SK-N-SH (cell line): ENCODE results near the gene TRPM8. TPM values are rescaled to one million over a fixed set of nuclear protein-coding genes. Genes with fewer than 3 reads are reported as not detected.

Source experiments
- CTCF ChIA-PET: fragments of 300-600, 350-600 bp; formaldehyde crosslinking; extraction: SDS; loops from one replicate; lab custom pipeline; 2021; lab: Yijun Ruan, JAX
- POLR2A ChIA-PET: fragments of 350-600 bp; sonication (Branson Sonifier 250); formaldehyde crosslinking; extraction: SDS; loops from one replicate; lab custom pipeline; 2020; ENCODE audit warnings: antibody characterized with exemption, inconsistent platforms; lab: Yijun Ruan, JAX
- DNase-seq: peaks from one replicate; pipeline ENCODE4 v3.0.0; 2012
- H2AFZ ChIP-seq: fragments of 200-600 bp; sonication (generic); 2 replicates; pipeline ENCODE4 v1.8.1; 2016; ENCODE audit warnings: antibody characterized with exemption, mild to moderate bottlenecking, low read depth
- H3F3A ChIP-seq: fragments of 200-600 bp; sonication (generic); replicated peaks from 2 replicates; pipeline ENCODE3; 2016; ENCODE audit warnings: antibody characterized with exemption, mild to moderate bottlenecking; ENCODE audit not compliant: insufficient read depth
- H3K27ac ChIP-seq, 2 experiments: fragments of 200-500 bp in 1 of 2; fragments of 200-600 bp in 1 of 2; sonication (Bioruptor generic) in 1 of 2; sonication (generic), shearing (Covaris generic) in 1 of 2; 2 replicates each; pipeline versions ENCODE4 v1.5.1 to v1.6.1; 2014 to 2016; ENCODE audit warnings: low read depth in 2 of 2, inconsistent platforms in 1 of 2, low read length in 1 of 2, mild to moderate bottlenecking in 1 of 2, mixed read lengths in 1 of 2
- H3K27me3 ChIP-seq: fragments of 200-600 bp; sonication (generic), shearing (Covaris generic); 2 replicates; pipeline ENCODE4 v1.6.1; 2016; ENCODE audit warnings: mixed run types; ENCODE audit not compliant: insufficient read depth
- H3K36me3 ChIP-seq, 2 experiments: fragments of 200-500 bp in 1 of 2; fragments of 200-600 bp in 1 of 2; sonication (Bioruptor generic) in 1 of 2; sonication (generic) in 1 of 2; replicated peaks in 1 of 2; 2 replicates each; pipeline versions ENCODE3 to v1.5.1; 2014 to 2016; ENCODE audit warnings: low read length in 1 of 2, mild to moderate bottlenecking in 1 of 2; ENCODE audit not compliant: insufficient read depth in 2 of 2, control insufficient read depth in 1 of 2
- H3K4me1 ChIP-seq, 2 experiments: fragments of 200-500 bp in 1 of 2; fragments of 200-600 bp in 1 of 2; sonication (Bioruptor generic) in 1 of 2; sonication (generic), shearing (Covaris generic) in 1 of 2; 2 replicates each; pipeline versions ENCODE4 v1.5.1 to v1.6.1; 2014 to 2016; ENCODE audit warnings: low read depth in 1 of 2, low read length in 1 of 2, mixed run types in 1 of 2; ENCODE audit not compliant: insufficient read depth in 2 of 2, control insufficient read depth in 1 of 2
- H3K4me2 ChIP-seq: fragments of 200-600 bp; sonication (generic), shearing (Covaris generic); 2 replicates; pipeline ENCODE4 v1.6.1; 2017; ENCODE audit warnings: mixed run types
- H3K4me3 ChIP-seq, 2 experiments: fragments of 200-500 bp in 1 of 2; fragments of 200-600 bp in 1 of 2; sonication (Bioruptor generic) in 1 of 2; sonication (generic), shearing (Covaris generic) in 1 of 2; 2 replicates each; pipeline versions ENCODE4 v1.5.1 to v1.8.1; 2014 to 2016; ENCODE audit warnings: low read depth in 2 of 2, inconsistent platforms in 1 of 2, low read length in 1 of 2, mild to moderate bottlenecking in 1 of 2, mixed read lengths in 1 of 2, moderate library complexity in 1 of 2
- H3K79me2 ChIP-seq: fragments of 200-600 bp; sonication (generic); 2 replicates; pipeline ENCODE4 v1.8.1; 2017; ENCODE audit warnings: mild to moderate bottlenecking; ENCODE audit not compliant: insufficient read depth
- H3K9ac ChIP-seq: fragments of 200-600 bp; sonication (generic); 2 replicates; pipeline ENCODE4 v1.6.1; 2017; ENCODE audit warnings: mixed run types
- H3K9me2 ChIP-seq: fragments of 200-600 bp; sonication (generic); 2 replicates; pipeline ENCODE4 v1.6.1; 2017; ENCODE audit warnings: mixed run types
- H3K9me3 ChIP-seq: fragments of 200-600 bp; sonication (generic); 2 replicates; pipeline ENCODE4 v1.6.1; 2017; ENCODE audit warnings: mixed run types, mild to moderate bottlenecking, moderate library complexity
- H4K20me1 ChIP-seq: fragments of 200-600 bp; sonication (generic); 2 replicates; pipeline ENCODE4 v1.6.1; 2017; ENCODE audit warnings: mild to moderate bottlenecking, mixed run types; ENCODE audit not compliant: insufficient read depth
- CTCF ChIP-seq: fragments of 200-600 bp; sonication (generic); IDR thresholded peaks from 2 replicates; pipeline ENCODE4 v1.6.1; 2017; ENCODE audit warnings: antibody characterized with exemption, mild to moderate bottlenecking, moderate library complexity
- FOSL2 ChIP-seq: IDR thresholded peaks from 2 replicates; pipeline ENCODE4 v1.4.0; 2012; ENCODE audit warnings: low read depth, mild to moderate bottlenecking, moderate library complexity, borderline replicate concordance
- GABPA ChIP-seq: IDR thresholded peaks from 2 replicates; pipeline ENCODE4 v1.4.0; 2012; ENCODE audit warnings: low read depth, mild to moderate bottlenecking
- MAX ChIP-seq: IDR thresholded peaks from 2 replicates; pipeline ENCODE4 v1.4.0; 2012; ENCODE audit warnings: low read depth
- MXI1 ChIP-seq: IDR thresholded peaks from 2 replicates; pipeline ENCODE4 v1.6.1; 2012; ENCODE audit warnings: mild to moderate bottlenecking, low read depth, low read length, improper control_type of control experiment
- POLR2AphosphoS5 ChIP-seq: IDR thresholded peaks from 2 replicates; pipeline ENCODE4 v1.6.1; 2012; ENCODE audit warnings: low read depth, low read length
- REST ChIP-seq: IDR thresholded peaks from 2 replicates; pipeline ENCODE4 v1.6.1; 2012; ENCODE audit warnings: mild to moderate bottlenecking, low read depth, low read length, moderate library complexity
- TCF12 ChIP-seq: IDR thresholded peaks from 2 replicates; pipeline ENCODE4 v1.4.0; 2012
- USF1 ChIP-seq: IDR thresholded peaks from 2 replicates; pipeline ENCODE4 v1.4.0; 2012; ENCODE audit warnings: low read depth, borderline replicate concordance
- USF2 ChIP-seq: fragments of 150-350 bp; IDR thresholded peaks from 2 replicates; pipeline ENCODE4 v1.6.1; 2017; ENCODE audit warnings: antibody characterized with exemption, low read length, low read depth, borderline replicate concordance
- WGBS: methylation state at CpG from one replicate; pipeline ENCODE4 v1.1.6; 2017; ENCODE audit warnings: low lambda C conversion rate; 5-methylcytosine and 5-hydroxymethylcytosine counted together
- polyA plus RNA-seq, 3 experiments: library from polyadenylated mRNA; depleted of rRNA; stranded (reverse); fragments of >200 nt; gene quantifications; 2 replicates each; pipeline ENCODE4 v1.2.3, GENCODE V29; 2012

The TRPM8 gene
- polyA plus RNA-seq, 1 of the 3 experiments (the other 2 are of a cell fraction): 0.85 TPM

- no peaks in the 10 kb centered on the region; the same call in 1 of the 2 replicates for H3K27me3 ChIP-seq
- H3K4me1 ChIP-seq: no peaks in the 10 kb centered on the region
- no peaks in the 10 kb centered on the region for H3K9me3 ChIP-seq
- no peak overlapping the region for H3K27ac ChIP-seq
- no peak overlapping the region for H2AFZ ChIP-seq
- H3K79me2 ChIP-seq: no peaks in the 10 kb centered on the region
- no peak for DNase-seq
- ChIA-PET CTCF (interaction anchor here (1.3 kb wide), 1 partner anchor 18 kb away, joined by 3 read pairs; no protein-coding TSS in a partner anchor), POLR2A (no interaction called here)
- no peaks in the 10 kb centered on the region for H4K20me1 ChIP-seq
- no peak overlapping the region for H3K9ac ChIP-seq
- TF ChIP-seq TCF12 (no peak), USF1 (no peak), MXI1 (no peak), MAX (no peak), CTCF (no peak), REST (no peak), FOSL2 (no peak), POLR2AphosphoS5 (no peak), GABPA (no peak), USF2 (no peak)
- H3F3A ChIP-seq: no peaks in the 10 kb centered on the region
- no peak overlapping the region for H3K4me2 ChIP-seq
- no peaks in the 10 kb centered on the region for H3K36me3 ChIP-seq
- H3K9me2 ChIP-seq: no peaks in the 10 kb centered on the region
- H3K4me3 ChIP-seq: no peak overlapping the region
- WGBS: 66% methylated on average over 4 of the region's 4 CpGs
Measured at GRCh38 chr2:233901884-233902283, 15.3 kb upstream of the TRPM8 start.
